22Rv1 (cell line): Measurements from ENCODE around the gene CGREF1.

Experiments
- ZFX ChIP-seq: fragments of 450-650 bp; IDR thresholded peaks from 2 replicates; pipeline ENCODE4 v1.6.1; 2017; ENCODE audit warnings: antibody characterized with exemption, borderline replicate concordance
- TF ChIP-seq, protein P1 (sequence below): fragments of 450-650 bp; IDR thresholded peaks from 2 replicates; pipeline ENCODE4 v1.5.1; 2017; ENCODE audit warnings: mild to moderate bottlenecking

DNA sequence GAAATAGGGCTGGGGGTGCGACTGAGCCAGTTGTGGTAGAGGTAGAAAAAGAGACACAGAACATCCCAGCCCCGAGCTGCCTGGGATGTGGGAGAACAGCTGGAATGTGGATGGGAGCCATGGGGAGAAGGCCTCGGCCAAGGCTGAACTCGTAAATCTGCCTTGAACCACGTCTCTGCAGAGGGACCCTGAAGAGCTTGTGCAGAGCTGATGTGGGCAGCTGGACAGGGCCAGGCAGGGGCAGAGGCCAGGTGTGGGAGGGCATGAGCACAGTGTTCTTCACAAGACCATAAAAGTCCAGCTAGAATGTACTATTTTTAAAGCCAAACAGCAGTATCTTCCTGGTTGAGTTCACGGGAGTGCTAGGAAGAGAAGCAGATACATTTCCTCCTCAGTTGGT lies 35.6 kb upstream of the CGREF1 start:
- TF ChIP-seq, protein P1, sequence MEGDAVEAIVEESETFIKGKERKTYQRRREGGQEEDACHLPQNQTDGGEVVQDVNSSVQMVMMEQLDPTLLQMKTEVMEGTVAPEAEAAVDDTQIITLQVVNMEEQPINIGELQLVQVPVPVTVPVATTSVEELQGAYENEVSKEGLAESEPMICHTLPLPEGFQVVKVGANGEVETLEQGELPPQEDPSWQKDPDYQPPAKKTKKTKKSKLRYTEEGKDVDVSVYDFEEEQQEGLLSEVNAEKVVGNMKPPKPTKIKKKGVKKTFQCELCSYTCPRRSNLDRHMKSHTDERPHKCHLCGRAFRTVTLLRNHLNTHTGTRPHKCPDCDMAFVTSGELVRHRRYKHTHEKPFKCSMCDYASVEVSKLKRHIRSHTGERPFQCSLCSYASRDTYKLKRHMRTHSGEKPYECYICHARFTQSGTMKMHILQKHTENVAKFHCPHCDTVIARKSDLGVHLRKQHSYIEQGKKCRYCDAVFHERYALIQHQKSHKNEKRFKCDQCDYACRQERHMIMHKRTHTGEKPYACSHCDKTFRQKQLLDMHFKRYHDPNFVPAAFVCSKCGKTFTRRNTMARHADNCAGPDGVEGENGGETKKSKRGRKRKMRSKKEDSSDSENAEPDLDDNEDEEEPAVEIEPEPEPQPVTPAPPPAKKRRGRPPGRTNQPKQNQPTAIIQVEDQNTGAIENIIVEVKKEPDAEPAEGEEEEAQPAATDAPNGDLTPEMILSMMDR: no peak
- no peak for TF ChIP-seq ZFX
